Breast epithelium (tissue), 3 donors: ENCODE data around the gene SERPINB7.

Experiments
- CTCF ChIP-seq, 3 donors: fragments of 450-650 bp; IDR thresholded peaks; one replicate each; pipeline ENCODE4 v1.5.1; 2016 to 2017; ENCODE audit warnings: antibody characterized with exemption in 3 of 3, mild to moderate bottlenecking in 3 of 3, moderate library complexity in 3 of 3
- POLR2A ChIP-seq: fragments of 450-650 bp; IDR thresholded peaks from one replicate; pipeline ENCODE4 v1.6.1; 2016; ENCODE audit warnings: antibody characterized with exemption, mild to moderate bottlenecking, moderate library complexity
- POLR2AphosphoS5 ChIP-seq, 3 donors: sonication (generic); formaldehyde crosslinking; IDR thresholded peaks; one replicate each; pipeline ENCODE4 v1.6.1; 2017; ENCODE audit warnings: antibody characterized with exemption in 3 of 3

DNA sequence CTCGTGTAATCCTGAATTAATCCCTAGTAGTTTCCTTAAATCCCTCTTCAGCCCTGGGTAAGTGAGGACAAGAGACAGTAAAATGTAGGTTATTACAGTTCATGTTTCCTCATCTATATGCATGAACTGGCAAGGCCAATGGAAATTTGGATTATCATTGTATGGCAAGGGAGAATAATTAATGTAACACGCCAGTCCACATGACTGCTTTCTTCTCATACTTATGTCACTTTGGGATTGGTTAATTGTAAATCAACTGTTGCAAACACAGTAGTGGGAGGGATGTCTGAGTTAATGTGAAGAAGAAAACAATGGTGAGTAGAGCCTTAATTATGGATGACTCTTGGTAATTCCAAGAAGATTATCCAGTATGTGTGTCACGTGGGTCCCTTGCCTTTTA lies 1.7 kb upstream of the SERPINB7 start:
- TF ChIP-seq CTCF (IDR thresholded peaks at IDR 0.05) (no peak), POLR2A (no peak), POLR2AphosphoS5 (IDR thresholded peaks at IDR 0.05) (no peak)
